NCI-H1436 treated with DMSO at 0.1 percent for 48 hours (cell line): Measurements from ENCODE around the gene PLXDC2.
"Not testable (repeated sequence)": the region's sequence is repeated elsewhere in the genome, so short reads cannot be mapped to it uniquely, and the experiment has no call there.

Experiments
- DNase-seq: peaks from one replicate; lab custom pipeline; 2025; lab: John Stamatoyannopoulos, UW

PLXDC2 gene

DNA sequence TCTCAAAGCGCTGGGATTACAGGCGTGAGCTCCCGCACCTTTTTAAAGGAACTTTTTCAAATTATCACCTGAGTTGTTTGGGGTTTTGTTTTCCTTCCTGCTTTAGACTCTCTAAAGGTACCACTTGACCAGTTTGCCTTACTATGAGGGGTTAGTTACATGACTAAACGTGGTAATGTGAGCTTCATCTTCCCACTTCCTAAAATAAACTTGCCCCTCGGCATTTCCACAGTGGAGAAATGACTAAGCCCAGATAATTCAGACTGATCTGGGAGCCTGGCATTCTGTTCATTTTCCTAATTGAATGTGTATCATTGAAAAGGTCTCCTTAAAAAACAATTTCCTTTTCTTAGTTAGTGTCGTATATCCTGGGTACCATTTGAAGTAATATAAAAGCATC is 163.4 kb downstream of the PLXDC2 start:
- no peak for DNase-seq

DNA sequence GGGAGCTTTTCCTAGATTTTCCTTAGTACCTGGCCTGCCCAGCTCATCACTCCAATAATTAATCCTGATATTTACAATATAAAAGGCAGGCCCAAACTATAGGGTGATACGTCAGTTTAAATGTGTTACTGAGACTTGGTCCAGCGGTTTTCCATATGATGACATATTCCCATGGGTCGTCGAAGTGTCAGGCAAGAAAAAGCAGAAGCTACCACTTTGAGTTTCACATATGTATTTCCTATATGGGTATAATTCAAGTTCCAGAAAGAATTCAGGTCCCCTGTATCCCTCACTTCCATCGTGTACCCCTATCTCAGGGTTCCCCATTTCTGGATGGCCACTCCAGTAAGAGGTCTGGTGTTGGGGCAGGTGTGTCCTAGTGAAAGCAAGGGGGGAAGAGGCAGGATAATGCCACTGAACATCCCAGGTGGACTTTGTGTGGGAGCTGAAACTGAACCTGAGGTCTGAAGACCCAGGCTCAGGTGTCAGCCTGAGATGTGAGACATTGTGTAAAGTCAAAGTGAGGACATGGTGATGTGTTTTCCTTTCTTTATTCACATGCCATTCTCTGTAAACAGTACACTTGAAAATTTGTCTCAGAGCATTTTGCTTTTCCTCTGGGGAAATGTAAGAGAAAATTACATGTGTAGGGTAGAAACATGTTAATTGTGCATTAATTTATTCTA is 167.8 kb downstream of the PLXDC2 start:
- no peak for DNase-seq

DNA sequence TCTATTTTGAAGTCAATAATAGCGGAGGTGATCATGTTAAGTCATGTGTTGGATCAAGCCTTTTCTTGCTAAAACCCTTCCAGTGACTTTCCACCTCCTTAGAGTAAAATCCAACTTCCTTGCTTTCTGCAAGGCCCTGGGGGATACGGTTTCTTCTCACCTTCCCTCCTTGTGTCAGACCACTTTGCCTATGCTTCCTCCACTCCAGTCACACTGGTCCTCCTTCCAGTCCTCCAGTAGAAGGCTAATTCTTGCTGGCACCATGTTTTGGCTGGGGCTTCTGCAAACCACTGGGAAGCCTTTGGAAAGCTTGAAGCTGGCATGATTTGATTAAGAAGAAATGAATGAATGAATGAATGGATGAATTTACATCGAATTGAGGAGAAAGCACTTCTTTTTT is 169.5 kb downstream of the PLXDC2 start:
- DNase-seq, result no peak

DNA sequence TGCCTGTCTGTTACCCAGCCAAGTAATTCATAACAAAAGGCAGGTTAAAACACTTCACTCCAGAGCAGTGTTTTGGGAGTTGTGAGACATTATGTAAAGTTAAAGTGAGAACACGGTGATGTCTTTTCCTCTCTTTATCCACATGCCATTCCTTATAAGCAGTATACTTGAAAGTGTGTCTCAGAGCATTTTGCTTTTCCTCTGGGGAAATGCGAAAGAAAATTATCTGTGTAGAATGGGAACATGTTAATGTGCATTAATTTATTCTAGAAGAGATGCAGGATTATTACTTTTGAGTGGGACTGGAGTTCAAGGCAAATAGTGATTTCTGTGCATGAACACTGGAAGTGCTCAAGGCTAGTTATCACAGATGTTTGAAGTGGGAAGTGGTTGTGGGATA is 170.4 kb downstream of the PLXDC2 start:
- no peak for DNase-seq

DNA sequence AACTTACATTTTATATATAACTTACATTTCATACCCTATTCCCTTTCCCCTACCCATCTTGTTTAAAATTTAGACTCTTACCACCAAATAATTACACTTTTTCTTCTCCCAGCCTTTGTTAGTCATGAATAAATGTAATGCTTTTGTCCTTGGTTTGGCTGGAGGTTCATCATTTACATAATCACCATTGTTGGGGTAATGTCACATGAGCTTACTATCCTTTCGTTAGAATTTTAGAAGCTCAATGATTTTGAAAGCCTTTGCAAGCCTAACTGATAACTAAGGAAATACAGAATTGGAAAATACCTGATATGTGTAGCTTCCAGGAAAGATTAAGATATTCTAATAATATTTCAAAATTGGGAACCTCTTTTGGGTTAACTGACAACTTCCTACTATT is 171.7 kb downstream of the PLXDC2 start:
- no peak for DNase-seq

GRCh38 chr10:19993714-19994315 is 177.6 kb downstream of the PLXDC2 start:
- no peak for DNase-seq

DNA sequence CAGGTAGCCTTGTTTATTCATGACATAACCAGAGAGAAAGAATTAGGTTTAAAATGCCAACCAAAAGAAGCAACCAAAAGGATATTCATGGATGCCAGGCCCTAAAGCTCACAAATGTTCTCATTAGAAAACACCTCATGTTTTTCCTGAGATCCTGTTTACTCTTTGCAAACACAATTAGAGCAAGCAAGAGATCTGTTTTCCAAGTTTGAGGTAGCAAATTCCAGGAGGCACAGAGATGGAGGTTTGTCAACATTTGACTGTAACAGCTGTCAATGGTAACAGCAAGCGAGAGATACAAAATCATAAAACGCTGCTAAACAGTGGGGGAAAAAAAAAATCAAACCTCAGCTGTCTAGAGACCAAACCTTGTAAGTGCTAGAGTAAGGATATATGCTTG is 182.2 kb downstream of the PLXDC2 start:
- DNase-seq, result no peak

DNA sequence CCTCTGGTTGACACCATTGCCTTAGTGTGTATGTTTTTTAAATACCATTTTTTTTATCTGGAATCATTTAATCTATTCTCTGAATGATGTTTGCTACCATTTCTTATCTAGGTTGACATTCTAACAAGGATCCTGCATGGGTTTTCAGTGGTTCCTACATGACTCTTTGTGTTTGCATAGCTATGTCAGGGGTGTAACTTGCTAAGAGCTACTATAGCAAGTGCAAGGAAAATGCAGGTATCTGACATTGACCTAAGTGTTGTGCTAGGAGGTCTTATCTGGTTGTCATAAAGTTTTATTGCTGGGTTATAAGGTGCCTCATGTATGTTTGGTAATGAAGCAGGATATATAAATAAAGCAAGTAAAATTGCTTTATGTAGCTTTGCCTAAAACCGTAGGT is 183.2 kb downstream of the PLXDC2 start:
- no peak for DNase-seq

DNA sequence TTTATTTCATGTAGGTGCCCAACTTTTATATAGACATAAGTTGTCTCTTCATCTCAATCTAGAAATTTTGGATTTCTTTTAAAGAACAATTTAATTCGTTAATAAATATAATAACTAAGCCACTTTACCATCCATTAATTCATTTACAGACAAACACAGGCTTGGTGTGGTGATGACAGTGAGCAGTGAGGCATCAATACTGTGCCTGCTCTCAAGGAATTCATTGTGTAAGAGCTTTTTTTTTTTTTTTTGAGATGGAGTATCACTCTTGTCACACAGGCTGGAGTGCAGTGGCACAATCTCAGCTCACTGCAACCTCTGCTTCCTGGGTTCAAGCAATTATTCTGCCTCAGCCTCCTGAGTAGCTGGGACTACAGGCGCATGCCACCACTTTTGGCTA is 185.8 kb downstream of the PLXDC2 start:
- DNase-seq, result not testable (repeated sequence)

DNA sequence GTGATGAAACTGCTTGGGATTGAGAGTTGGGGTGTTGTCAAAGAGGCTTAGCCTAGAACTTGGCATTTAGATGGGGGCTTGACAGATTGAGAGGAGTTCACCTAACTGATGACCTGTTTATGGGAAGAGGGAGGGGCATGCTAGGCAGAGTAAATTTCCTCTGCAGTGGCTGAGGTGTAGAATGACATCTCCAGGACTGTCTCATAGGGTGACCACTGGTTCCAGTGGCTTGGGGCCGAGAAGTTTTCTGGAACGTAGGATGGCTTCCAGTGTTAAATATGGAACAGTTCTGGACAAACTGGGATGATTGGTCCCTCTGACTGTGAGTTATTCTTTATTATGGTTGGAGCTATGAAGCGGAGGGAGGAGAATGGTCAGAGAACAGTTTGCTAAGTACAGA is 186.4 kb downstream of the PLXDC2 start:
- no peak for DNase-seq

DNA sequence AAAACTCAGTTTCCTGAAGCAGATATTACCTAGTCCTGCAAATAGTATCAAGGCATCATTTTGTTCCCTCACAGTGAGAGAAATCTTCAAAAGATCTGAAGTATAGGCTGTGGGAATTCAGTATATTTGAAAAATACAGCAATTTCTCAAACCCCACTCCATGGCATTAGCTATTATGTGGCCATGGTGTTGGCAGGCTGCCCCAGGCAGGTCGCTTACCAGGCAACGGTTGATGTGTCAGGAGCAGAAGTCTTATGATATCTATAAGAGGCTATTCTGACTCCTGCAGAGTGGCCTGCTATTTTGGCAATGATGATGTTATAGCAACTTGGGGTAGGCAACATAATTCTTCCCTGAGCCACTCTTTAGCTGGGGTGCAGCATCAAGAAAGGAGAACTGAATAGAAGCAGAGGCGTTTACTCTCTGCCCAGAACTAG is 187.9 kb downstream of the PLXDC2 start:
- no peak for DNase-seq

GRCh38 chr10:20005638-20006037 is 189.4 kb downstream of the PLXDC2 start:
- DNase-seq, result no peak

DNA sequence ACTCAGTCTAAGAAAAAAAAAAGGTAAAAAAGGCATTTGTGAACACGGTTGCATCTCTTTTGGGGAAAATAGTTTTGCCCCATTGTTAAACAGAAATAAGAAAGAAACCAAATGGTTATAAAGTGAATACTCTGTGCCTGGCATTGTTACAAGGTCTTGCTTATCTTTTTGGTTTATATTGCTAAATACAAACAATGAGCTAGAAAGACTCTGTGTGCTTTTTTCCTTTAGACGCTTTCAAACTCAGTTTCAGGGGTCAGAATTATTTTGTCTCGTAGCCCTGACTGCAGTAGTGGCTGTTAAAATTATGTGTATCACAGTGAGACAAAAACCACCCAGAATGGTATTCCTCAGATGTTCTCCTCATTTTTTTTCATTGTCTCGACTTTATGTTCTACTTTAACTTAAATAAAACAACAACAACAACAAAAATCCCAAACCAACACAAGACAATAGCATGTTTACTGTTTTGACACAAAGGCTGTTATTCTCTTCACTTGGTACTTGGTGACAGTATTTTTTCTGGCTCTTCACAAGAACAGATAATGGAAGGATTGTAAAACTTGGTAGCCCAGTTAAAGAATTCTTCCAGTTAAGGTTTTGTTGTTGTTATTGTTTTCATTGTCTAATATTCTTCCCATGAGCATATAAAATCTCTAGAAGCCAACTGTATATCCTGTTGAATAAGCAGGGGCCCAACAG is 190.1 kb downstream of the PLXDC2 start:
- DNase-seq, result no peak

- no peak for DNase-seq
Measured at GRCh38 chr10:20007426-20007825, 191.2 kb downstream of the PLXDC2 start.

GRCh38 chr10:20013991-20014750 is 197.9 kb downstream of the PLXDC2 start:
- no peak for DNase-seq

- no peak for DNase-seq
Measured at GRCh38 chr10:20017961-20018360, 201.7 kb downstream of the PLXDC2 start.

- no peak for DNase-seq
Measured at GRCh38 chr10:20020677-20021076, 204.4 kb downstream of the PLXDC2 start.

- DNase-seq, result no peak
Measured at GRCh38 chr10:20029523-20029922, 213.3 kb downstream of the PLXDC2 start.

- no peak for DNase-seq
Measured at GRCh38 chr10:20033476-20033875, 217.2 kb downstream of the PLXDC2 start.

- no peak for DNase-seq
Measured at GRCh38 chr10:20034732-20035131, 218.5 kb downstream of the PLXDC2 start.

DNA sequence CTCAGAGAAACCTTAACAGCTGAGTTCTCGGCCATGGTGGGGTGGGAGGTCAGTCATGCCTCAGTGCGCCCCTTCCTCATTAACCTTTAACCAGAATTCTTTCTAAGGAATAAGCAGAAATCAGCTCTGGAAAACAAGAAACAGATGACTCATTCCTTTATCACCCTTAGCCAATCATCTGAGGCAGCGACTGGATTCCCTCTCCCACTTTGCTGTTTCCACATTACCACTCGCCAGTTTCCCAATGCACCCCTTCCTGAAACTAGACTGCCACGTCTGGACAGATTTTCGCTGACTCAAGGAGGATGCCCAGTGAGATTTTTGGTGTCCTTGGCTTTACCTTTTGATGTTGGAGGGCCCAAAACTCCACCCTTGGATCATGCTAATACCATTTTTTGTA is 223.8 kb downstream of the PLXDC2 start:
- DNase-seq, result no peak

GRCh38 chr10:20041931-20042330 is 225.7 kb downstream of the PLXDC2 start:
- DNase-seq, result no peak

DNA sequence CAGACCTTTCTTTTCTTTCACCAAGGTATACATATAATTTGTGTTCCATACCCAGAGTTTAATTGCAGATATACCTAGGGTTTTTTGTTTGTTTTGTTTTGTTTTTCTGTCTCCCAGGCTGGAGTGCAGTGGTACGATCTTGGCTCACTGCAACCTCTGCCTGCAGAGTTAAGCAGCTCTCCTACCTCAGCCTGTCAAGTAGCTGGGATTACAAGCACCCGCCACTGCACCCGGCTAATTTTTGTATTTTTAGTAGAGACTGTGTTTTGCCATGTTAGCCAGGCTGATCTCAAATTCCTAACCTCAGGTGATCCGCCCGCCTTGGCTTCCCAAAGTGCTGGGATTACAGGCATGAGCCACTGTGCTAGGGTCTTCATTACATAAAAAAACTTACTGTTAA is 228.9 kb downstream of the PLXDC2 start:
- not testable (repeated sequence) for DNase-seq
